ENCODE data around the gene SMIM9.
"Not testable (repeated sequence)": the region's sequence is repeated elsewhere in the genome, so short reads cannot be mapped to it uniquely, and the experiment has no call there.

SMIM9 gene

DNA sequence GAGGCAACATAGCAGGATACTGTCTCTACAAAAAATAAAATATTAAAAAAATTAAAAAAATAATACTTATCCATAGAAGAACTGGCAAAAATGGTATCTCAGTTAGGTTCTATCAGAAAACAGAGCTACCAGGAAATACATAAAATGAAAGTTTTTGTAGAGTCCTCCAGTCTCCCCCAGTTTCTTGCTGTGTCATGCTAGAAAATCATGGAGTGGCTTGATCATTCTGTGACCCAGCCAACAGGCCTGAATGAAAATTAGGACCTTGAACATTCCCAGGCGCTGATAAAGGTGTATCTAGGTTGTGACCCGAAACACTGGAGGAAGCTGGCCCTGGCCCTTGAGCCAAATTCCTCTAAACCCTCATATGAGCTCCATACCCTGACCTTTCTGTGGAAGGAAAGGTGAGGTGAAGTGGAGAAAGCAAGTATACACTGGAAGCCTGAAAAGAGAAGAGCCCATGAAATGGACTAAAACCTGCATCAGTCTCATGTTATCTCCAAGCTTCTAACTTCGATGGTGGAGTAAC is 652 bp downstream of the SMIM9 start:
- TF ChIP-seq, protein P1, sequence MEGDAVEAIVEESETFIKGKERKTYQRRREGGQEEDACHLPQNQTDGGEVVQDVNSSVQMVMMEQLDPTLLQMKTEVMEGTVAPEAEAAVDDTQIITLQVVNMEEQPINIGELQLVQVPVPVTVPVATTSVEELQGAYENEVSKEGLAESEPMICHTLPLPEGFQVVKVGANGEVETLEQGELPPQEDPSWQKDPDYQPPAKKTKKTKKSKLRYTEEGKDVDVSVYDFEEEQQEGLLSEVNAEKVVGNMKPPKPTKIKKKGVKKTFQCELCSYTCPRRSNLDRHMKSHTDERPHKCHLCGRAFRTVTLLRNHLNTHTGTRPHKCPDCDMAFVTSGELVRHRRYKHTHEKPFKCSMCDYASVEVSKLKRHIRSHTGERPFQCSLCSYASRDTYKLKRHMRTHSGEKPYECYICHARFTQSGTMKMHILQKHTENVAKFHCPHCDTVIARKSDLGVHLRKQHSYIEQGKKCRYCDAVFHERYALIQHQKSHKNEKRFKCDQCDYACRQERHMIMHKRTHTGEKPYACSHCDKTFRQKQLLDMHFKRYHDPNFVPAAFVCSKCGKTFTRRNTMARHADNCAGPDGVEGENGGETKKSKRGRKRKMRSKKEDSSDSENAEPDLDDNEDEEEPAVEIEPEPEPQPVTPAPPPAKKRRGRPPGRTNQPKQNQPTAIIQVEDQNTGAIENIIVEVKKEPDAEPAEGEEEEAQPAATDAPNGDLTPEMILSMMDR (IDR thresholded peaks at IDR 0.05; ENCODE audit: insufficient read depth, low read depth, low read length, missing control alignments) = no peak
- no peak overlapping the region for H3K4me3 ChIP-seq (ENCODE audit: low read depth, low read length)
- DNase-seq (ENCODE audit: low read depth) = no peak

DNA sequence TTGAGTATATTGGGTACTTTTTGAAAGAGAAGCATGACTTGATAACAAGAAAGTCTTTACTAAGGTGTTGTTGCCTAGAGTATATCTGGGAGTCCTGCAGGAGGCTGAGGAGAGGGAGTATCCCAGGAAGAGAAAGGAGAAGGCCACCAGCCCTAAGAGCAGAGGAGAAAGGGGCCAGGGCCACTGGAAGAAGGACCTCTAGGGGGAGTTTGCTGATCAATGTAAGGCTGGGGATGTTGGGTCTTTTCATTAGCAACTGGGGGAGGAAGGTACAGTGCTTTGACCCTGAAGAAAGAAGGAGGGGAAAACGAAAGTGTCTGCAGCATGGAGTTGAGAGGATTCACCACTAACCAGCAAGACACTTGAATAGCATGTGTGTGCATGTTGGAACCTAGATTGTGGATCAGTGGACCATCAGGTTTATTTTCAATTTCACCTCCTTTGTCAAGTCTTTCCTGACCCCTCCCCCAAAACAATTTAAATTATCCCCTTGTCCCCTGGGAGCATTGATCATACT is 4.5 kb downstream of the SMIM9 start:
- H3K4me3 ChIP-seq (ENCODE audit: low read depth, low read length) = no peak overlapping the region
- TF ChIP-seq, protein P1 (IDR thresholded peaks at IDR 0.05; ENCODE audit: insufficient read depth, low read depth, low read length, missing control alignments) = no peak
- no peak for DNase-seq (ENCODE audit: low read depth)

DNA sequence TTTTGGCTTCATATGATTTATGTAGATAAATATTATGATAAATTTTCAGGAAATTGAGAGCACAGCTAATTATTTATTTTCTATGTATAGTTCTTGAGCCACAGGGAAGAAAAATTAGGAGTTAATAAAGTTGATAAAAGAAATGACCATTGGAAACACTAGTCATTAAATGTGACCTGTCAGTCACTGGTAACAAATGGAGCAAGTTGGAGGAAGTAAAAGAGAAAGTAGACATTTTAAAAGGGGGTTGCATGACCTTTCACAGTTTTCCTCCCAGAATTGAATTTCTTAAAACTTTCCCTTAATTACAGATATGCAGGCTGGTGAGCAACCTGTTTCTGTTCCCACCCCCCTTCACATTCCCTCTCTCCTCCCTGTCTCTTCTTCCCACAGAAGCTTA is 5.3 kb downstream of the SMIM9 start:
- TF ChIP-seq, protein P1 (IDR thresholded peaks at IDR 0.05; ENCODE audit: insufficient read depth, low read depth, low read length, missing control alignments) = no peak
- no peak for DNase-seq (ENCODE audit: low read depth)
- no peak overlapping the region for H3K4me3 ChIP-seq (ENCODE audit: low read depth, low read length)

DNA sequence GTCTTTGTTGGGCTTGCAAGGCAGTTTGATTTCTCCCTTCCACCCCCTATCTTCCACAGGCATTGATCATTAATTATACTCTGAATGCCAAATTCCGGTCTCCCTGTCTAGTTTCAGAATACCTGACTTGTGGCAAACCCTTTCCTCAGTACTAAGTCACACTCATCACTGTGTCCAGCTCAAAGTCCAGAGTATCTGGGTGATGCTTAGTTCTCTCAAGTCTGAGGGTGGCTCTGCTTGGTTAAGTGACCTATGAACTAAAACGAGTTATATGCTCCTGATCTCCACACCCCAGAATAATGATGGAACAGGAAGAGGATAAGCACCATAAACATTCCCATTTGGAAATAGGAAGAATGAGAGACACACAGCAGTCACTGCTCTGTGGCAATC is 6.5 kb downstream of the SMIM9 start:
- no peak for DNase-seq (ENCODE audit: low read depth)
- TF ChIP-seq, protein P1 (IDR thresholded peaks at IDR 0.05; ENCODE audit: insufficient read depth, low read depth, low read length, missing control alignments) = no peak
- peak overlapping the region; percentile 12; the same call in 1 of the 2 replicates for H3K4me3 ChIP-seq (ENCODE audit: low read depth, low read length)

DNA sequence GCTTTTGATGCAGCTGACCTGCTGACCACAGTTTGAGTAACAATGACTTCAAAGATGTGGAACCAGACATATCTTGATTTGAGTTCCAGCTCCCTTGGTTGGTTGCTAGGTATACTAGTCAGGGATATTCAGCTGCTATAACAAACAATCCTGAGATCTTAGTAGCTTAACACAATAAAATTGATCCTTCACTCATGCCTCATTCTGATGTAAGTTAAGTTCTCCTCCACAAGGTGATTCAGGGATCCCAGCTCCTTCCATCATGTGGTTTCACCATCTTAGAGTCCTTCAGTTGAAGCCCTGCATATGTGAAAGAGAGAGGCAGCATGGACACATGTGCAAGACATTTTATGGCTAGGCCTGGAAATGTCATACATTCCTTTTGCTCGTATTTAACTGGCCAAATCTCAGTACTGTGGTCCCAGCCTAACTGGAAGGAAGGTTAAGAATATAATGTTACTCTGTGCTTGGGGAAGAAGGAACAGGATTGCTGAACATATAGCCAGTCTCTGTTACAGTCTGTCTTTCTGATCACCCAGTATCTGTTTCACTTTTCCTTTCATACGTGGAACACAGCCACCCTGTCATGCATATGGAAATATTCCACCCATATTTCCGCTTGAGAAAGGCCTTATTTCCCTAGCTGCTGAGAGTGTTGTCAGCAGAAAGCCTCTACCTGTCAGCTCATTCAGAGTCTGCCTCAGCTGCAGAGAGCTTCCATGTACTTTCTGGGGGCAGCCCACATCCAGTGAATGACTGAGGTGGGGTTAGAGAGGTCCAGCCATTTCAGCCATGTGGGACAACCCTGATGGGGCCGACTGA is 7.1 kb downstream of the SMIM9 start:
- peak overlapping the region; percentile 12 for H3K4me3 ChIP-seq (ENCODE audit: low read depth, low read length)
- TF ChIP-seq, protein P1 (IDR thresholded peaks at IDR 0.05; ENCODE audit: insufficient read depth, low read depth, low read length, missing control alignments) = no peak
- DNase-seq (ENCODE audit: low read depth) = peak; percentile 70

DNA sequence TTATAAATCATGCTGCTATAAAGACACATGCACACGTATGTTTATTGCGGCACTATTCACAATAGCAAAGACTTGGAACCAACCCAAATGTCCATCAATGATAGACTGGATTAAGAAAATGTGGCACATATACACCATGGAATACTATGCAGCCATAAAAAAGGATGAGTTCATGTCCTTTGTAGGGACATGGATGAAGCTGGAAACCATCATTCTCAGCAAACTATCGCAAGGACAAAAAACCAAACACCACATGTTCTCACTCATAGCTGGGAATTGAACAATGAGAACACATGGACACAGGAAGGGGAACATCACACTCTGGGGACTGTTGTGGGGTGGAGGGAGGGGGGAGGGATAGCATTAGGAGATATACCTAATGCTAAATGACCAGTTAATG is 8.9 kb downstream of the SMIM9 start:
- DNase-seq (ENCODE audit: low read depth); H3K4me3 ChIP-seq (ENCODE audit: low read depth, low read length): not testable (repeated sequence)

DNA sequence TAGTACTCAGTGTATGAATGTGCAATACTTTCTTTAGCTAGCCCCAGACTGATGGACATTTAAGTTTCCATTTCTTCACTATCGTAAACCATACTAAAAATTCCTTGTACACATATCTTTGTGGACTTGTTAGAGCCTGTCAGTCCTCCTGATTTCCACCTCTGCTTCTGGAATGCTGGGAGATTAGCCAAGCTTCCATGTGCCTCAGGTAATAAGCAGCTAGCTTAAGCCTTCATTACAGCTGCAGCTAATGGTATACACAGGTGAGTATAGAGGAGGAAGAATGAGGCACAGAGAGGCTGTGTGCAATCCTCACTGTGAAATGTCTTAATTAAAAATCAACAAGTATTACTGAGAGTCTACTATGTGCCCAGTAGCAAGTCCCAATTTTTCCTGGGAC is 9.8 kb downstream of the SMIM9 start:
- H3K4me3 ChIP-seq (ENCODE audit: low read depth, low read length) = no peak overlapping the region
- TF ChIP-seq, protein P1 (IDR thresholded peaks at IDR 0.05; ENCODE audit: insufficient read depth, low read depth, low read length, missing control alignments) = no peak
- DNase-seq (ENCODE audit: low read depth) = no peak

Measured in GM12865 (cell line).